Endothelial cell of umbilical vein (primary cell): ENCODE data around the gene CHIC2. TPM values are rescaled to one million over a fixed set of nuclear protein-coding genes. Genes with fewer than 3 reads are reported as not detected.
A peak's percentile ranks its signal among the peaks of the same experiment; 100 is the strongest.

ENCODE experiments used
- BruUV-seq: library from RNA; stranded (reverse); fragments of 400-500 nt; replicated peaks from 2 replicates; lab custom pipeline; 2021; lab: Mats Ljungman, UMichigan
- CTCF ChIA-PET: fragments of 300-600, 350-600 bp; sonication (Branson Sonifier 250); formaldehyde crosslinking; loops from one replicate; lab custom pipeline; 2021; ENCODE audit warnings: antibody characterized with exemption, inconsistent platforms; lab: Charles Lee
- POLR2A ChIA-PET: fragments of 300-600, 350-600 bp; sonication (Branson Sonifier 250); formaldehyde crosslinking; loops from one replicate; lab custom pipeline; 2021; ENCODE audit warnings: antibody characterized with exemption, inconsistent platforms; lab: Charles Lee
- DNase-seq: peaks from one replicate; pipeline ENCODE4 v3.0.0-alpha.2; 2011; ENCODE audit warnings: low read depth, low spot score
- FAIRE-seq: peaks from 2 replicates; lab custom pipeline; 2011; peaks lifted over from hg19 to GRCh38; lab: Jason Lieb, UNC
- H2AFZ ChIP-seq: 2 replicates; pipeline ENCODE4 v1.6.0; 2012; ENCODE audit warnings: low read depth, low read length, control low read depth, inconsistent platforms
- H3K27ac ChIP-seq: 2 replicates; pipeline ENCODE4 v1.5.1; 2011; ENCODE audit warnings: low read depth, mild to moderate bottlenecking, control low read depth, low read length, moderate library complexity; ENCODE audit not compliant: insufficient read depth
- H3K27me3 ChIP-seq, 2 experiments: 2 replicates each; pipeline versions ENCODE4 v1.6.0 to v1.6.1; 2011; ENCODE audit warnings: low read length in 2 of 2, mixed read lengths in 1 of 2; ENCODE audit not compliant: control insufficient read depth in 2 of 2, insufficient read depth in 2 of 2
- H3K36me3 ChIP-seq, 2 experiments: 2 replicates in 1 of 2; 3 replicates in 1 of 2; pipeline ENCODE4 v1.5.1; 2011; ENCODE audit warnings: low read length in 2 of 2, mild to moderate bottlenecking in 1 of 2, moderate library complexity in 1 of 2; ENCODE audit not compliant: control insufficient read depth in 2 of 2, insufficient read depth in 2 of 2; ENCODE audit errors: extremely low read depth in 1 of 2
- H3K4me1 ChIP-seq: 3 replicates; pipeline ENCODE4 v1.5.1; 2011; ENCODE audit warnings: mild to moderate bottlenecking, low read length; ENCODE audit not compliant: control insufficient read depth, insufficient read depth; ENCODE audit errors: extremely low read depth
- H3K4me2 ChIP-seq: 2 replicates; pipeline ENCODE4 v1.6.1; 2011; ENCODE audit warnings: low read length, control low read depth, mixed read lengths; ENCODE audit not compliant: insufficient read depth
- H3K4me3 ChIP-seq, 3 experiments: fragments of 200-600 bp in 1 of 3; sonication (generic), shearing (Covaris generic) in 1 of 3; replicated peaks in 1 of 3; 2 replicates each; pipeline ENCODE4 v1.5.1; 2011 to 2016; ENCODE audit warnings: control low read depth in 3 of 3, low read length in 3 of 3, mild to moderate bottlenecking in 2 of 3, inconsistent platforms in 1 of 3, low read depth in 1 of 3, moderate library complexity in 1 of 3; ENCODE audit not compliant: insufficient read depth in 1 of 3
- H3K79me2 ChIP-seq: 2 replicates; pipeline ENCODE4 v1.6.0; 2012; ENCODE audit warnings: low read length, inconsistent platforms; ENCODE audit not compliant: control insufficient read depth, insufficient read depth
- H3K9ac ChIP-seq: replicated peaks from 2 replicates; pipeline ENCODE3; 2011; ENCODE audit warnings: low read length, control low read depth; ENCODE audit not compliant: insufficient read depth; ENCODE audit errors: extremely low read depth
- H3K9me1 ChIP-seq: replicated peaks from 3 replicates; pipeline ENCODE4 v1.6.0; 2011; ENCODE audit warnings: mild to moderate bottlenecking, low read length; ENCODE audit not compliant: control insufficient read depth, insufficient read depth; ENCODE audit errors: extremely low read depth
- H3K9me3 ChIP-seq: replicated peaks from 2 replicates; pipeline ENCODE4 v1.5.1; 2012; ENCODE audit warnings: low read length, inconsistent platforms; ENCODE audit not compliant: control insufficient read depth, insufficient read depth
- H4K20me1 ChIP-seq: replicated peaks from 2 replicates; pipeline ENCODE3; 2011; ENCODE audit warnings: mild to moderate bottlenecking, low read length; ENCODE audit not compliant: control insufficient read depth, insufficient read depth; ENCODE audit errors: extremely low read depth
- CTCF ChIP-seq, 2 donors: IDR thresholded peaks; 1 replicate in 1 of 2; 2 replicates in 1 of 2; pipeline ENCODE4 v1.5.1; 2011; ENCODE audit warnings: low read length in 2 of 2, mild to moderate bottlenecking in 2 of 2, moderate library complexity in 2 of 2, control low read depth in 1 of 2, inconsistent platforms in 1 of 2, low read depth in 1 of 2; ENCODE audit not compliant: insufficient read depth in 1 of 2; ENCODE audit errors: extremely low read depth in 1 of 2
- EZH2 ChIP-seq: IDR thresholded peaks from 2 replicates; pipeline ENCODE4 v1.6.1; 2012; ENCODE audit warnings: borderline replicate concordance, low read depth, mild to moderate bottlenecking, moderate library complexity, low read length, inconsistent platforms; ENCODE audit not compliant: severe bottlenecking
- FOS ChIP-seq: IDR thresholded peaks from 2 replicates; pipeline ENCODE4 v1.6.1; 2011; ENCODE audit warnings: mild to moderate bottlenecking, low read length, moderate library complexity, borderline replicate concordance; ENCODE audit not compliant: insufficient read depth
- GATA2 ChIP-seq: IDR thresholded peaks from 2 replicates; pipeline ENCODE4 v1.7.0; 2011; ENCODE audit warnings: low read depth, mild to moderate bottlenecking, moderate library complexity, mixed read lengths, low read length; ENCODE audit not compliant: insufficient read length, insufficient read depth
- JUN ChIP-seq: IDR thresholded peaks from 2 replicates; pipeline ENCODE4 v1.6.1; 2011; ENCODE audit warnings: borderline replicate concordance, low read depth; ENCODE audit not compliant: insufficient read length, insufficient read depth
- MAX ChIP-seq: IDR thresholded peaks from 2 replicates; pipeline ENCODE4 v1.6.1; 2011; ENCODE audit not compliant: insufficient read depth, insufficient read length
- MYC ChIP-seq: IDR thresholded peaks from one replicate; pipeline ENCODE4 v1.6.1; 2011; ENCODE audit warnings: mild to moderate bottlenecking, low read depth, low read length
- POLR2A ChIP-seq: IDR thresholded peaks from 2 replicates; pipeline ENCODE4 v1.6.1; 2012; ENCODE audit warnings: low read depth, mild to moderate bottlenecking, control low read depth, low read length
- POLR2AphosphoS5 ChIP-seq: IDR thresholded peaks from 2 replicates; pipeline ENCODE4 v1.6.1; 2012; ENCODE audit warnings: low read depth, mild to moderate bottlenecking, control low read depth, low read length, moderate library complexity; ENCODE audit not compliant: insufficient read depth
- dilution Hi-C: fragments of 300-500 bp; cut with MboI; formaldehyde crosslinking; loops from one replicate; pipeline ENCODE4 v1.15.0; 2019; ENCODE audit warnings: low sequenced_read_pairs; ENCODE audit not compliant: extremely low pct_ligation_motif_present
- intact Hi-C: fragments of 100-400 bp; cut with micrococcal nuclease; formaldehyde crosslinking; loops from one replicate; pipeline ENCODE4 v1.10.0; 2022
- polyA plus RNA-seq, 4 experiments: library from polyadenylated mRNA; depleted of rRNA in 3 of 4; stranded (reverse) in 3 of 4; unstranded in 1 of 4; fragments of >200 nt; gene quantifications; 2 replicates each; pipeline versions ENCODE4 v1.2.1 to v1.2.3, GENCODE V29; 2011 to 2012; ENCODE audit warnings: missing spikeins in 1 of 4
- total RNA-seq: library from RNA; stranded (reverse); gene quantifications from 2 replicates; pipeline ENCODE4 v1.2.3, GENCODE V29; 2021

The CHIC2 gene
- total and polyA plus RNA-seq, 2 donors (not counting 3 experiments of a cell fraction or from before 2014, with no cell fraction given): 27.4 to 43.3 TPM

- Histone ChIP-seq H3K27ac (no peak within 1 kb of the TSS), H3K36me3 (no peaks in the 10 kb centered on the region), H3K4me1 (peaks cover 25% of the 10 kb centered on the region), H3K9me1 (no peaks in the 10 kb centered on the region), H2AFZ (peak within 1 kb of the TSS; percentile 36), H3K4me2 (peak within 1 kb of the TSS; percentile 20), H4K20me1 (no peaks in the 10 kb centered on the region), H3K27me3 (peaks cover 75 to 95% of the 10 kb centered on the region in 2 experiments), H3K4me3 (peak within 1 kb of the TSS in 2 of 3 experiments; percentile 22 to 26), H3K9me3 (no peaks in the 10 kb centered on the region), H3K79me2 (no peaks in the 10 kb centered on the region), H3K9ac (no peak within 1 kb of the TSS)
- intact Hi-C loops (loop anchor here (2.0 to 5.0 kb wide), 3 partner anchors 35 to 83 kb away; partner anchors contain the start of gene CHIC2), dilution Hi-C loops (no loop called here)
- CTCF ChIA-PET: interaction anchor here (0.9 to 2.2 kb wide), 2 partner anchors 14 to 170 kb away, joined by 4 to 7 read pairs; no protein-coding TSS in a partner anchor
- FAIRE-seq (no peak), DNase-seq (no peak)
- TF ChIP-seq JUN: no peak
- peak; percentile 16 for TF ChIP-seq EZH2
- no peak for TF ChIP-seq FOS
- no peak for TF ChIP-seq POLR2AphosphoS5
- POLR2A ChIA-PET: interaction anchor here (1.0 kb wide), 1 partner anchor 37 kb away, joined by 3 read pairs; no protein-coding TSS in a partner anchor
- BruUV-seq: no TSS peak
Measured at GRCh38 chr4:54099748-54100574, 35.6 kb upstream of the CHIC2 start, which contains the start of gene GSX2. TSS of gene GSX2 (plus strand) at chr4:54100163. CDS start at chr4:54100345, 182 bp downstream.

- Histone ChIP-seq H3K4me1 (peaks cover 25% of the 10 kb centered on the region), H3K4me3 (peak overlapping the region in 1 of 3 experiments; percentile 22), H3K27ac (no peak overlapping the region), H3K27me3 (peaks cover 72 to 91% of the 10 kb centered on the region in 2 experiments), H3K9me3 (no peaks in the 10 kb centered on the region), H4K20me1 (no peaks in the 10 kb centered on the region), H3K79me2 (no peaks in the 10 kb centered on the region), H3K9me1 (no peaks in the 10 kb centered on the region), H3K4me2 (no peak overlapping the region), H2AFZ (peak overlapping the region; percentile 6), H3K9ac (no peak overlapping the region), H3K36me3 (no peaks in the 10 kb centered on the region)
- ChIA-PET CTCF (interaction anchor here (0.9 to 2.2 kb wide), 3 partner anchors 14 to 169 kb away, joined by 4 to 7 read pairs (median 4); no protein-coding TSS in a partner anchor), POLR2A (interaction anchor here (1.0 kb wide), 1 partner anchor 36 kb away, joined by 3 read pairs; no protein-coding TSS in a partner anchor)
- dilution Hi-C loops: no loop called here
- no peak for FAIRE-seq
- no peak for TF ChIP-seq EZH2
- TF ChIP-seq MAX: no peak
- no peak for TF ChIP-seq POLR2A
- TF ChIP-seq GATA2: no peak
- no peak for TF ChIP-seq JUN
- TF ChIP-seq CTCF (IDR thresholded peaks at IDR 0.05; ENCODE audit: extremely low read depth in 1 of 2, insufficient read depth in 1 of 2, low read depth in 1 of 2, low read length in 2 of 2): no peak
- TF ChIP-seq POLR2AphosphoS5: no peak
- no peak for TF ChIP-seq MYC
- TF ChIP-seq FOS: no peak
- no peak for DNase-seq
- no TSS peak for BruUV-seq
- intact Hi-C loops: loop anchor here (5.0 kb wide), 1 partner anchor 82 kb away; no protein-coding TSS in a partner anchor
Measured at GRCh38 chr4:54099287-54099747, 34.9 kb upstream of the CHIC2 start.
